Amniotic stem cell (primary cell): Measurements from ENCODE around the gene CMSS1.

ENCODE experiments used
- DNase-seq: peaks from one replicate; lab custom pipeline; 2025; lab: John Stamatoyannopoulos, UW

The CMSS1 gene

GRCh38 chr3:99960123-99960878, 142.6 kb downstream of the CMSS1 start:
- no peak for DNase-seq

DNA sequence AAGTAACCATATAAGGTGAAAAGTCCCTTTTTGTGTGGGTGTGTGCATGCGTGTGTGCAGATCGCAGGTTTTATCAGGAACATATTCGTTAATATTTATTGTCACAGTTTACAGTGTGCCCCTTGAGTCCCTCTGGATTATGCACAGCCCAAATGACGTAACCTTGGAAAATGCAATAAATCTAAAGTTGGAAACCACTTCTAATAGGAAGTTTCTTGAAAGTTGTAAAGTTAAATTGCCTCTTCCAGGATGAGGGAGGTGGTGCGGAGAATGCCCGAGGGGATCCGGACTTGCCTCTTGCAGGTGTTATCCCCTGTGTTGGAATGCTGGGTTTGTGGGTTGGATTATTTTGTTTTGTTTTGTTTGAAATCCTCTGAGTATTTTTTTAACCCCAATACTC, 143.3 kb downstream of the CMSS1 start:
- no peak for DNase-seq

DNA sequence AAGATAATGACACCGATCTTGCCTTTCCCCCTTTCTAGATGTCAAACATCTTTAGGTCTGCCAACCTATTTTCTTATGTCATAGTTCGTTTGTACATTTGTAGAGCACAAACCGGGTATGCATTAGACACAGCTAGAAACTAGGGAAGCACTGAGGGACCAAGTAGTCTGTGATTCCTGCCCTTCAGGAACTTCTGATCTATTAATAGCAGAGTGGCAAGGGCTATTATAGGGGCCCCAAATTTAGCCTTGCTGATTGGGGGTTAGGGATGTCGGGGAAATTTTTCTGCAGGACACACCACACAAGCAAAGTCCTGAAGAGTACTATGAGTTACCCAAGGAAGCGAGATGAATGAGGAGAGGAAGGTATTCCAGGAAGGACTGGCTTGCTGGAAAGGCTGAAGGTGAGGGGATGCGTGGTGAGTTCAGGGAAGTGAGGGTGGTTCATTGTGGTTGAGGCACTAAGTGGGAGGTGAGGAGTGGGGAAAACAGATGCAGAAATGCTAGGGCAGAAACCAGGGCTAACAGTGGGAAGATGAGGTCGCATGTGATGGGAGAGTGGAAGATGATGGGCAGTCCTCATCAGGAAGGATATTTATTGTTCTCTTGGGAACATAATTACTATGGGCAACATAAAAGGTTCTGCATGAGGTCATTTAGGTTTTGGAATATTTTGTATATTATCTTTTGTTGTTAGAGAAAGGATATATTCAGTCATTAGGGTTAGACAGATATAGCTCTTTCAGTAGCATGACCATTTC, 144.3 kb downstream of the CMSS1 start:
- DNase-seq = no peak

DNA sequence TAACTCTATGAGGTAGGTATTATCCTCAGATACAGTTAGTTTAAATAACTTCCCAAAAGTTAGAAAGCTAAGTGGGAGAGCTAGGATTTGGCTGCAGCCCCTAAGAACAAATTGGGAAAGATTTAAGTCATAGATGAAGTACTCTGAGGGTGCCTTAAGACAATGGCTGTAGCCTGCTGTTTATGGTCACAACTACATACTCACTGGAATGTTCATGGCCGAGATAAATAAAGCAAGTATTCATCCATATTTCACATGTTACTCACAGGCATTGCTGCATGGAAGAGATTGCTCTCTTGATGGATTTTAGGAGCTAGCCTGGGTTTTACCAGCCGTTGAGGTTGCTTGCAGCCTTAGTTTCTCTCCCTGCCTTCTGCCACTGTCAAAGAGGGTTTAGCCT, 145.0 kb downstream of the CMSS1 start:
- peak; percentile 39 for DNase-seq

GRCh38 chr3:99965077-99965476, 147.4 kb downstream of the CMSS1 start:
- DNase-seq = no peak

DNA sequence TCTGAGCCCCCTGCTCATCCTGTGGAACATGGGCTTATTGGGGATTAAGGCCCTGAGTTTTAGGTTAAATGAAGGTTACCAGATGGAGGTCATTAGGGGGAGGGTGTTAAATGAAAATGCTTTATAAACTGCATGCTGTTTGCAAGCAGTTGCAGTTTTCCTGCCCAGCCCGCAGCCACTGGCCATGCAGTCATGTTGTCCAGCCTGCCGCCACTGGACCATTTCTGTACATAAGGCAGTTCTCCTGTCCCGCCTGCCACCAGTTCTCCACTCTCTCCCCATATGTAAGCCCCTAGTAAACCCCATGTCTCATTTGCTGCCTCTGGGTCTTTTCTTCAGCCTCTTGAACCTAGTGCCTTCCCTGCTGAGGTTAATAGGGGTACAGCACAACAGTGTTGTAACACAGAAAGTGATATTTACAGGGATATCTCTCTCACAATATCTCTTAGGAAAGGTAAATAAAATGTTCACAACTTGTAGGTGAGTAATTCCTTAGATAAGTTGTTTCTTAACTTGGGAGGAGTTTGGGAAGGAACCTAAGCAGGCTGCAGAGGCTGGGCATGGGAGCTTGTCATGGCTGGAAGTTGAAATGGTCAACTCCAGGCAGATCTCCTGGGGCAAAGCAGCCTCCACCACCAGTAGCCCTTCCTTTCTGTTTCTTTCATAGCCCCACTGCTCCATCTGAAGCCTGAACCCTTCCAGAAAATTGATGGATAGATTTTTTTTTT, 148.2 kb downstream of the CMSS1 start:
- no peak for DNase-seq

DNA sequence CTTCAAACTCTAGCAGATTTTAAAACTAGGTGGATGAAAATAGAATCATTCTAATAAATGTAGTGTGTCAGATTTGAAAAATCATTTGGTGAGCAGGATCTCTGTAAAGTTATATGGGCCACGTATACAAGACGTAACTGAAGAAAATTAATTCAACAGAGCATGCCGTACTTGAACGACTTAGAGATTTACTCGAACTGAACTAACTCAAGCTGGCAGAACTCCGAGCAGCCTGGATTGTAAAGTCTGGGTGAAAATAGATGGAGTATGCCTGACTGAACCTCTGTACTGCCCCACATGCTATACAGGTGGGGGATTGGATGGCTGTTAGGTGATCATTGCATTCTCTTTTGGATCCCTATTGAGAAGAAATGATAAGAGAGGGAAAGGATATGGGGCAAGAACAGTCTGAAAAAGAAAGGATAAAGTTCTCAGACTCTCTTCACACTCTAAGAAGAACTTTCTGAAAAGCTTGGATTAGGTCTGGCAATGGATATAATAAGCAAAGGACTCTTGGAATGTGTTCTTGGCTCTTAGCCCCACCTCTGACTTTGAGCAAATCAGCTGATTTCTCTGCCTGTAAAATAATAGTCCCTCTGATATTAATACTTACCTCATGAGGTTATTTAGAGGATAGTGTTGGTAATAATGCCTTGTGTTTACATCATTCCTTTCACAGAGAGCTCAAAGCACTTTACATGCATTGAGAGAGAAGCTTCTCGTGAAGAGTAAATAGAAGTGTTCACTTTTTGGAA, 149.2 kb downstream of the CMSS1 start:
- DNase-seq = no peak

DNA sequence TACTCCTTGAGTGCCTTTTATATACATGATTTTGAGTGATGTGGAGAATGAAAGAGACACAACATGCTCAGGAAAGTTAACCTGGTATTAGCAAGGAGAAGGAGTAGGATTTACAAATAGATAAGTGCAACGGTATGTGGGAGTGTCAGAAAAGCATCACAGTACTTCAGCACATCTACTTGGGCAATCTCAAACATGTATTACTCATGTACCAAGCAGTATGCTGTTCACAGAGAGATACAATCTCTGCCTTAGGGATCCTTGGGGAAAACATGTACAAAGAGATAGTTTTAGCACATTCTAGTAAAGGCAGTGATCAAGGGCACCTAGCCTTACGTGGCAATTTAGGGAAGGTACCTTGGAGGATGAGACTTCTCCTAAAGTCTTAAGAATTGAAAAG, 150.1 kb downstream of the CMSS1 start:
- DNase-seq = no peak

DNA sequence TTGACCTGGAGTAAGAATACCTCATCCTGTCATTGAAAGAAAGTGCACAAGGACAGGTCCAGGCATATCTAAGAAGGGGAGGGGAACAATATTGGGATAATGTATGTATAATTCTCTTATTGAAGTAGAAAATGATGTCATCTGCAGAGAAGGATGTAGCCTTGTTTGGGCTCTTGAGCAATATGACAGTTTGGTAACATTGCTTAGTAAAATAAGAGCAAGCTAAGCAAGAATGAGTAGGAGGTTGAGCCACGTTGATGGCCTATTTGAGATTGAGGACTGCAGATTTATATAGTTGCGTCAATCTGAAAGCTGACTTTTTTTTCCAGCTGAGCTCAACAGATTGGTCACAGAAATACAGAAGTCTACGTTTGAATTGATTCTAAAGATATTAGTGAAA, 151.5 kb downstream of the CMSS1 start:
- DNase-seq = no peak

GRCh38 chr3:99970198-99970597, 152.5 kb downstream of the CMSS1 start:
- DNase-seq = no peak

GRCh38 chr3:99971761-99972160, 154.1 kb downstream of the CMSS1 start:
- DNase-seq = no peak

DNA sequence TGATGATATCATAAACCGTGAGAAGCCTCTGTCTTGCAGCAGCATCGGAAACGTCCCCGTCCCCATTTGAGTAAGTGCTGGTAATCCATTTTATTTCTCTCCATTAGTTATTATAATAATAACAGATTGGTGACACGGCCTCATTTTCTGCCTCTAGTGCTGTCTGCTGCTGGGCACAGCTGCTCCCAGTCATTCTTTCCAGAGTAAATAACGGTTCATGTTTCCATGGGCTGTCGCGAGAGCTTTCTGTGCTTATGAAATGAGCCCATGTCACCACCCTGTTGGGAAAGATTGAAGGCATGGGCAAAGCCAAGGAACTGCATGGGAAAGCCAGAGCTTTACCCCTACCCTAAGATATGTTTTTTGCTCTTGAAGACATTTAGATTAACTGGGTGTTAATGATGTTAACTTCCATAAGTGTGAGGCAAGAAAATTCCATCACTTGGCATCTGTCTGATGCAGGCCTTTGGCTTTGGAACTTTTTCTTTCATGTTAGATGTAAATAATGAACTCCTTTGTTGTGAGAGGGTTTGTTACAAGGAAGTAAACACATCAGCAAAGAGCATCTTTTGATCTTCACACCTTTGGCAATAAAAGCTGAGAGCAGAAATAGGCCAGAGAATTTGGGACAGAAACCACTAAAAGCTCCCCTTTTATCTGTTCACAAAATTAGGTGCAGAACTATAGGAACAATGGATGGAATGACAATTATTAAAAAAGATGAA, 154.9 kb downstream of the CMSS1 start:
- DNase-seq = no peak

GRCh38 chr3:99974989-99975388, 157.3 kb downstream of the CMSS1 start:
- DNase-seq = no peak

DNA sequence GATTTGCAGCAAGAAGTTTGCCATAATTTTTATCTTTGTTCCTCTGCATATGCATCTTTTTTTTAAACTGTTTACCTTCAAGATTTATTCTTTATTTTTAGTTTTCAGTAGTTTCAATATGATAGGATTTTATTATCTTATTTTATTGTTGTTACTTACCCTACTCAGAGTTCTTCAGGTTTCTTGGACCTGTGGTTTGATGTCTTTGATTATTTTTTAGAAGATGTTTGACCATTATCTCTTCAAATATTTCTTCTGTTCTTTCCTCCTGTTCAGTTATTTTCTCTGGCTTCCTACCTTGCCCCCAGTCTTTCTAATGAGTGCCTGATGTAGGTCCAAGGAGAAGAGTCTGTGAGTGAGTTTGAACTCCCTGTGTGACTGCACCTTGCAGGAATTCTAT, 158.9 kb downstream of the CMSS1 start:
- DNase-seq = no peak

GRCh38 chr3:99978221-99978620, 160.6 kb downstream of the CMSS1 start:
- DNase-seq = no peak

DNA sequence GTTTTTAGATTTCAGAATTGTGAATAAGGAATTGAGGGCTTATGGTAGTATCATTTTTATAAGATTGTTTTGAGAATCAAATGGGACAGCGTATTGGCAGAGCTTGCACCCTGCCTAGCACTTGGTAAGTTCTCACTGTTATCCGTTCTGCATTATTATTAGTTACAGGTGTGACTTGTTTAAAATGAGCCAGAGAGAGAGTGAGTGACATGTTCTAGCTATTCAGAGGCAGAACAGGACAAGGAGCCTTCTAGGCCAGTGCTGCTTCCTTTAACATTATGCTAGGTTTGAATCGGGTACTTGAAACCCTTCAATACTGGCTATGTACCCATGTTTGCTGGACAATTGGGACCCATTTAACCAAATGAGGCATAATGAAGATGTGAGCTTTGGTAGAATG, 162.9 kb downstream of the CMSS1 start:
- DNase-seq = no peak

- no peak for DNase-seq
These were observed 163.5 kb downstream of the CMSS1 start for GRCh38 chr3:99981138-99981537.

- DNase-seq = no peak
These were observed 165.0 kb downstream of the CMSS1 start for GRCh38 chr3:99982650-99983049.

GRCh38 chr3:99984139-99984538, 166.5 kb downstream of the CMSS1 start:
- DNase-seq = no peak

DNA sequence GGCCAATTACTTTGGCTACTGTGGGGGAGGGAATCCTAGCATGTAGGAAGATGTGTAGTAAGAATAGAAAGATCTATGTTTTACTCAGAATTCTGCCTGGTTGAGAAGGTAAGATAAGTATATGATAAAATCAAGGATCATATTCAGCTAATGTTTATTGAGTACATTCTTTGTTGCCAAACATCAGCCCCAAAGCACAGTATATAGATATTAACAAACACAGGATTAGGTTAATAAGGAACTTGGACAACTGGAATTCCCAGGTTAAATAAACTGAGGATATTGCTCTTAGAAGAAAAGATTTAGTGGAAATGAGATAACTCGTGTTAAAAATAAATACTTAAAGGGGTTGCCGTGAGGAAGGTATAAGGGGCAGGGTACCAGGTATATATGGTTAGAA, 167.0 kb downstream of the CMSS1 start:
- no peak for DNase-seq

- no peak for DNase-seq
These were observed 172.5 kb downstream of the CMSS1 start for GRCh38 chr3:99990179-99990578.

- DNase-seq = no peak
These were observed 179.6 kb downstream of the CMSS1 start for GRCh38 chr3:99997293-99997692.
